H1 (cell line): ENCODE measurements around the gene GSDMA. TPM values are rescaled to one million over a fixed set of nuclear protein-coding genes. Genes with fewer than 3 reads are reported as not detected.

Experiments
- CTCF ChIA-PET: fragments of 300-600 bp; sonication (Branson Sonifier 250); formaldehyde crosslinking; loops from one replicate; lab custom pipeline; 2021; ENCODE audit not compliant: partially characterized antibody; lab: Charles Lee
- POLR2A ChIA-PET: fragments of 300-600 bp; sonication (Branson Sonifier 250); formaldehyde crosslinking; loops from one replicate; lab custom pipeline; 2021; ENCODE audit warnings: inconsistent platforms; ENCODE audit not compliant: partially characterized antibody; lab: Charles Lee
- DNase-seq, 2 experiments: peaks; one replicate each; pipeline versions ENCODE4 v3.0.0 to v3.0.0-alpha.2; 2010 to 2022; ENCODE audit warnings: low spot score in 2 of 2, low read depth in 1 of 2, mixed read lengths in 1 of 2
- FAIRE-seq: peaks from 2 replicates; lab custom pipeline; 2011; peaks lifted over from hg19 to GRCh38; lab: Jason Lieb, UNC
- H2AFZ ChIP-seq: 2 replicates; pipeline ENCODE4 v1.8.1; 2012; ENCODE audit warnings: low read length, inconsistent platforms
- H2AK5ac ChIP-seq: 2 replicates; pipeline ENCODE4 v1.6.1; 2013; ENCODE audit warnings: low read depth, low read length
- H2BK120ac ChIP-seq: replicated peaks from 2 replicates; pipeline ENCODE3; 2013; ENCODE audit warnings: low read depth, low read length, inconsistent platforms
- H2BK12ac ChIP-seq: 2 replicates; pipeline ENCODE4 v1.6.1; 2013; ENCODE audit warnings: low read depth, low read length
- H2BK15ac ChIP-seq: 2 replicates; pipeline ENCODE4 v1.6.1; 2013; ENCODE audit warnings: low read length
- H2BK20ac ChIP-seq: 2 replicates; pipeline ENCODE4 v1.6.1; 2013; ENCODE audit warnings: low read length
- H2BK5ac ChIP-seq: 2 replicates; pipeline ENCODE4 v1.6.1; 2013; ENCODE audit warnings: low read depth, low read length
- H3K14ac ChIP-seq: 2 replicates; pipeline ENCODE4 v1.6.1; 2013; ENCODE audit warnings: inconsistent platforms; ENCODE audit not compliant: insufficient read length
- H3K18ac ChIP-seq: 2 replicates; pipeline ENCODE4 v1.6.1; 2013; ENCODE audit warnings: low read length; ENCODE audit errors: extremely low read depth
- H3K23ac ChIP-seq: 2 replicates; pipeline ENCODE4 v1.6.1; 2013; ENCODE audit warnings: inconsistent platforms; ENCODE audit not compliant: insufficient read length
- H3K23me2 ChIP-seq: 2 replicates; pipeline ENCODE4 v1.6.1; 2013; ENCODE audit warnings: low read depth, low read length
- H3K27ac ChIP-seq: 2 replicates; pipeline ENCODE4 v1.6.1; 2011; ENCODE audit warnings: low read depth, low read length, inconsistent platforms
- H3K27me3 ChIP-seq, 4 experiments: replicated peaks in 1 of 4; 1 replicate in 1 of 4; 2 replicates in 3 of 4; pipeline versions ENCODE4 v1.6.1 to v1.8.1; 2011 to 2013; ENCODE audit warnings: low read length in 3 of 4, mild to moderate bottlenecking in 3 of 4, inconsistent platforms in 2 of 4, mixed read lengths in 2 of 4, moderate library complexity in 1 of 4; ENCODE audit not compliant: control insufficient read depth in 3 of 4, insufficient read depth in 3 of 4; ENCODE audit errors: extremely low read depth in 1 of 4
- H3K36me3 ChIP-seq, 4 experiments: 2 replicates each; pipeline versions ENCODE4 v1.6.1 to v1.8.1; 2011 to 2013; ENCODE audit warnings: mild to moderate bottlenecking in 4 of 4, low read length in 3 of 4, moderate library complexity in 2 of 4, control low read depth in 1 of 4, inconsistent platforms in 1 of 4; ENCODE audit not compliant: insufficient read depth in 4 of 4, control insufficient read depth in 2 of 4
- H3K4ac ChIP-seq: replicated peaks from 2 replicates; pipeline ENCODE3; 2013; ENCODE audit warnings: low read length, low read depth, mixed read lengths, inconsistent platforms; ENCODE audit not compliant: insufficient read length
- H3K4me1 ChIP-seq, 4 experiments: replicated peaks in 1 of 4; 1 replicate in 1 of 4; 2 replicates in 3 of 4; pipeline versions ENCODE4 v1.6.1 to v1.8.1; 2011 to 2013; ENCODE audit warnings: low read length in 3 of 4, inconsistent platforms in 2 of 4, mixed read lengths in 1 of 4; ENCODE audit not compliant: insufficient read depth in 4 of 4, control insufficient read depth in 3 of 4
- H3K4me2 ChIP-seq, 2 experiments: 2 replicates each; pipeline versions ENCODE4 v1.6.1 to v1.8.1; 2011 to 2013; ENCODE audit warnings: low read depth in 2 of 2, low read length in 2 of 2, control low read depth in 1 of 2, inconsistent platforms in 1 of 2, mild to moderate bottlenecking in 1 of 2; ENCODE audit not compliant: insufficient read depth in 1 of 2
- H3K4me3 ChIP-seq, 4 experiments: fragments of 200-600, 300-600 bp in 1 of 4; sonication (generic), shearing (Covaris generic), sonication (Bioruptor Twin) in 1 of 4; 2 replicates each; pipeline versions ENCODE4 v1.5.1 to v1.8.1; 2011 to 2016; ENCODE audit warnings: low read length in 4 of 4, low read depth in 3 of 4, control low read depth in 2 of 4, inconsistent platforms in 2 of 4, mild to moderate bottlenecking in 2 of 4, mixed read lengths in 1 of 4, moderate library complexity in 1 of 4; ENCODE audit not compliant: insufficient read depth in 2 of 4; ENCODE audit errors: extremely low read depth in 1 of 4
- H3K56ac ChIP-seq: replicated peaks from 2 replicates; pipeline ENCODE3; 2013; ENCODE audit warnings: low read depth, mild to moderate bottlenecking, mixed read lengths, low read length, inconsistent platforms; ENCODE audit not compliant: insufficient read length
- H3K79me1 ChIP-seq: 2 replicates; pipeline ENCODE4 v1.6.1; 2013; ENCODE audit warnings: low read depth, low read length, control low read depth
- H3K79me2 ChIP-seq, 2 experiments: 2 replicates each; pipeline versions ENCODE4 v1.6.1 to v1.8.1; 2012 to 2013; ENCODE audit warnings: low read length in 2 of 2, mild to moderate bottlenecking in 2 of 2, inconsistent platforms in 1 of 2; ENCODE audit not compliant: insufficient read depth in 2 of 2, control insufficient read depth in 1 of 2
- H3K9ac ChIP-seq, 4 experiments: replicated peaks in 1 of 4; 1 replicate in 1 of 4; 2 replicates in 3 of 4; pipeline versions ENCODE4 v1.6.1 to v1.8.1; 2011 to 2013; ENCODE audit warnings: low read depth in 3 of 4, low read length in 3 of 4, control low read depth in 2 of 4, mild to moderate bottlenecking in 2 of 4, moderate library complexity in 2 of 4, inconsistent platforms in 1 of 4; ENCODE audit errors: extremely low read depth in 1 of 4
- H3K9me3 ChIP-seq, 2 experiments: 2 replicates each; pipeline versions ENCODE4 v1.6.1 to v1.8.1; 2012 to 2013; ENCODE audit warnings: mild to moderate bottlenecking in 2 of 2, moderate library complexity in 2 of 2, control low read depth in 1 of 2, inconsistent platforms in 1 of 2, low read depth in 1 of 2, low read length in 1 of 2, mixed read lengths in 1 of 2; ENCODE audit not compliant: insufficient read depth in 2 of 2
- H4K20me1 ChIP-seq, 2 experiments: replicated peaks in 1 of 2; 2 replicates each; pipeline versions ENCODE3 to v1.8.1; 2011 to 2013; ENCODE audit warnings: inconsistent platforms in 2 of 2, low read length in 2 of 2, mild to moderate bottlenecking in 1 of 2; ENCODE audit not compliant: insufficient read depth in 2 of 2, control insufficient read depth in 1 of 2
- H4K5ac ChIP-seq: 2 replicates; pipeline ENCODE4 v1.6.1; 2013; ENCODE audit warnings: low read length, low read depth, mixed read lengths, inconsistent platforms; ENCODE audit not compliant: insufficient read length
- H4K8ac ChIP-seq: 2 replicates; pipeline ENCODE4 v1.8.0; 2013; ENCODE audit warnings: mild to moderate bottlenecking, moderate library complexity, low read length, inconsistent platforms; ENCODE audit not compliant: insufficient read depth; ENCODE audit errors: extremely low read depth
- H4K91ac ChIP-seq: replicated peaks from 2 replicates; pipeline ENCODE3; 2013; ENCODE audit warnings: low read length, mixed read lengths, inconsistent platforms; ENCODE audit not compliant: insufficient read length
- BACH1 ChIP-seq: IDR thresholded peaks from 2 replicates; pipeline ENCODE4 v1.6.1; 2012; ENCODE audit warnings: low read length, improper control_type of control experiment
- CTBP2 ChIP-seq: IDR thresholded peaks from 2 replicates; pipeline ENCODE4 v1.7.0; 2011; ENCODE audit warnings: borderline replicate concordance, mild to moderate bottlenecking, moderate library complexity, mixed read lengths, low read length; ENCODE audit not compliant: insufficient read depth, insufficient read length
- GABPA ChIP-seq: IDR thresholded peaks from 2 replicates; pipeline ENCODE4 v1.6.1; 2011; ENCODE audit warnings: mild to moderate bottlenecking, low read length, moderate library complexity, borderline replicate concordance; ENCODE audit not compliant: insufficient read depth
- KDM1A ChIP-seq: fragments of 200-600, 300-600 bp; sonication (generic); IDR thresholded peaks from 2 replicates; pipeline ENCODE4 v1.7.1; 2016; ENCODE audit warnings: mild to moderate bottlenecking, low read length, borderline replicate concordance
- TAF1 ChIP-seq: IDR thresholded peaks from 2 replicates; pipeline ENCODE4 v1.6.1; 2011; ENCODE audit warnings: mild to moderate bottlenecking, low read depth, low read length
- TBP ChIP-seq: IDR thresholded peaks from 2 replicates; pipeline ENCODE4 v1.6.1; 2011; ENCODE audit warnings: low read depth, low read length, improper control_type of control experiment
- TCF12 ChIP-seq: IDR thresholded peaks from 2 replicates; pipeline ENCODE4 v1.6.1; 2011; ENCODE audit warnings: low read depth, mild to moderate bottlenecking, low read length
- YY1 ChIP-seq: IDR thresholded peaks from 2 replicates; pipeline ENCODE4 v1.6.1; 2011; ENCODE audit warnings: low read depth, mild to moderate bottlenecking, low read length
- WGBS, 2 experiments: shearing (Covaris generic) in 1 of 2; methylation state at CpG; one replicate each; pipeline versions ENCODE4 v1.1.6 to v1.1.7; 2013 to 2015; ENCODE audit warnings: low lambda C conversion rate in 2 of 2, mixed read lengths in 2 of 2, inconsistent platforms in 1 of 2, low coverage in 1 of 2, missing lambda C conversion rate in 1 of 2; ENCODE audit not compliant: insufficient replicate concordance in 2 of 2, insufficient coverage in 1 of 2, insufficient read length in 1 of 2; ENCODE audit errors: extremely low coverage in 1 of 2, missing lambda C conversion rate in 1 of 2; 5-methylcytosine and 5-hydroxymethylcytosine counted together
- polyA plus RNA-seq, 7 experiments: library from polyadenylated mRNA; depleted of rRNA in 3 of 7; stranded (reverse) in 5 of 7; unstranded in 2 of 7; fragments of >200 nt in 5 of 7; fragments of 200-250 nt in 2 of 7; gene quantifications; 1 replicate in 5 of 7; 2 replicates in 1 of 7; 4 replicates in 1 of 7; pipeline versions ENCODE4 v1.2.1 to v1.2.3, GENCODE V29; 2011 to 2013; ENCODE audit warnings: missing spikeins in 2 of 7, mixed read lengths in 2 of 7
- total RNA-seq: library from RNA; stranded (reverse); fragmentation: NEBNext Ultra II Directional; extraction: Animal tissue kit (Norgen Biotek cat#: 25700); gene quantifications from 2 replicates; pipeline ENCODE4 v1.2.1, GENCODE V29; 2021
- TF ChIP-seq, protein P1 (sequence below): IDR thresholded peaks from 2 replicates; pipeline ENCODE4 v1.6.1; 2012; ENCODE audit warnings: low read length, inconsistent platforms

Gene GSDMA
- total and polyA plus RNA-seq, 2 of the 8 experiments (the other 6 are each of a cell fraction or from before 2014, with no cell fraction given) = 0.03 TPM; not detected in 1

- ChIA-PET CTCF (interaction anchor here (1.0 to 29.7 kb wide), 8 partner anchors 11 to 169 kb away, joined by 3 to 876 read pairs (median 26); partner anchors contain the start of genes CSF3, MED24 and THRA), POLR2A (interaction anchor here (1.1 to 1.2 kb wide), 3 partner anchors 9 to 84 kb away, joined by 3 to 4 read pairs (median 3); no protein-coding TSS in a partner anchor)
- no peak overlapping the region for H4K91ac ChIP-seq
- TF ChIP-seq CTBP2 (no peak), TAF1 (no peak), YY1 (no peak), TBP (no peak), GABPA (no peak), TCF12 (no peak), BACH1 (no peak), KDM1A (no peak)
- TF ChIP-seq, protein P1, sequence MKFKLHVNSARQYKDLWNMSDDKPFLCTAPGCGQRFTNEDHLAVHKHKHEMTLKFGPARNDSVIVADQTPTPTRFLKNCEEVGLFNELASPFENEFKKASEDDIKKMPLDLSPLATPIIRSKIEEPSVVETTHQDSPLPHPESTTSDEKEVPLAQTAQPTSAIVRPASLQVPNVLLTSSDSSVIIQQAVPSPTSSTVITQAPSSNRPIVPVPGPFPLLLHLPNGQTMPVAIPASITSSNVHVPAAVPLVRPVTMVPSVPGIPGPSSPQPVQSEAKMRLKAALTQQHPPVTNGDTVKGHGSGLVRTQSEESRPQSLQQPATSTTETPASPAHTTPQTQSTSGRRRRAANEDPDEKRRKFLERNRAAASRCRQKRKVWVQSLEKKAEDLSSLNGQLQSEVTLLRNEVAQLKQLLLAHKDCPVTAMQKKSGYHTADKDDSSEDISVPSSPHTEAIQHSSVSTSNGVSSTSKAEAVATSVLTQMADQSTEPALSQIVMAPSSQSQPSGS = no peak
Observed at GRCh38 chr17:40022961-40023541, 60.2 kb downstream of the GSDMA start.

More at GRCh38 chr17:40022961-40023541, 60.2 kb downstream of the GSDMA start:
- Histone ChIP-seq H3K4me1 (peaks cover 0 to 17% (median 13%) of the 10 kb centered on the region in 4 experiments; a peak in 6 of 7 replicates), H3K27me3 (no peaks in the 10 kb centered on the region), H4K20me1 (peaks cover 0 to 2% of the 10 kb centered on the region in 2 experiments), H3K9me3 (no peaks in the 10 kb centered on the region), H4K5ac (no peak overlapping the region), H3K79me1 (no peaks in the 10 kb centered on the region), H3K27ac (no peak overlapping the region), H3K4me3 (no peak overlapping the region), H2BK20ac (no peak overlapping the region), H2BK15ac (no peak overlapping the region), H3K9ac (no peak overlapping the region), H3K4me2 (no peak overlapping the region), H3K56ac (no peak overlapping the region), H3K79me2 (no peaks in the 10 kb centered on the region), H4K8ac (no peak overlapping the region), H3K18ac (no peak overlapping the region), H2BK5ac (no peak overlapping the region; the same call in 1 of the 2 replicates), H3K4ac (no peak overlapping the region), H3K14ac (no peak overlapping the region), H2BK12ac (no peak overlapping the region), H3K23ac (no peak overlapping the region), H2BK120ac (no peak overlapping the region), H2AK5ac (no peak overlapping the region), H3K23me2 (no peaks in the 10 kb centered on the region; the same call in 1 of the 2 replicates), H2AFZ (no peak overlapping the region), H3K36me3 (peaks cover 12 to 29% (median 25%) of the 10 kb centered on the region in 4 experiments)
- DNase-seq (no peak), FAIRE-seq (no peak)
- WGBS, 2 experiments = 91% methylated on average over 19 of the region's 19 CpGs; no CpG with 5 or more reads in 1 of the 2 experiments
